H9 (cell line): Measurements from ENCODE around the gene KNSTRN. TPM values are rescaled to one million over a fixed set of nuclear protein-coding genes. Genes with fewer than 3 reads are reported as not detected.

ENCODE experiments used
- DNase-seq: peaks from one replicate; pipeline ENCODE4 v3.0.0-alpha.2; 2017
- H2AFZ ChIP-seq: one replicate; pipeline ENCODE4 v1.6.1; 2013; ENCODE audit warnings: mild to moderate bottlenecking, low read length, control low read depth, moderate library complexity
- H2AK5ac ChIP-seq: 2 replicates; pipeline ENCODE4 v1.6.1; 2013; ENCODE audit warnings: low read length, control low read depth, mixed read lengths; ENCODE audit not compliant: insufficient read length
- H2BK120ac ChIP-seq: one replicate; pipeline ENCODE4 v1.6.1; 2013; ENCODE audit warnings: low read depth, mild to moderate bottlenecking, low read length, control low read depth, inconsistent platforms; ENCODE audit not compliant: poor library complexity, severe bottlenecking
- H2BK12ac ChIP-seq: 2 replicates; pipeline ENCODE4 v1.6.1; 2013; ENCODE audit warnings: low read length, control low read depth, mixed read lengths, low read depth; ENCODE audit not compliant: insufficient read length
- H2BK15ac ChIP-seq: 2 replicates; pipeline ENCODE4 v1.6.1; 2013; ENCODE audit warnings: low read depth, low read length, control low read depth
- H2BK20ac ChIP-seq: one replicate; pipeline ENCODE4 v1.6.1; 2013; ENCODE audit warnings: low read depth, mild to moderate bottlenecking, low read length, control low read depth, inconsistent platforms; ENCODE audit not compliant: poor library complexity, severe bottlenecking
- H2BK5ac ChIP-seq: 2 replicates; pipeline ENCODE4 v1.6.1; 2013; ENCODE audit warnings: low read length, control low read depth, mixed read lengths; ENCODE audit not compliant: insufficient read length
- H3K14ac ChIP-seq: 2 replicates; pipeline ENCODE4 v1.6.1; 2013; ENCODE audit warnings: low read length, control low read depth; ENCODE audit not compliant: insufficient read depth
- H3K18ac ChIP-seq: 2 replicates; pipeline ENCODE4 v1.6.1; 2013; ENCODE audit warnings: low read depth, mild to moderate bottlenecking, mixed read lengths, low read length, control low read depth; ENCODE audit not compliant: insufficient read length
- H3K23ac ChIP-seq: 2 replicates; pipeline ENCODE4 v1.6.1; 2013; ENCODE audit warnings: low read length, control low read depth, mixed read lengths, low read depth; ENCODE audit not compliant: insufficient read length
- H3K23me2 ChIP-seq: 2 replicates; pipeline ENCODE4 v1.6.1; 2013; ENCODE audit warnings: low read depth, mild to moderate bottlenecking, mixed read lengths, low read length, control low read depth; ENCODE audit not compliant: insufficient read length, poor library complexity, severe bottlenecking
- H3K27ac ChIP-seq: 2 replicates; pipeline ENCODE4 v1.5.1; 2013; ENCODE audit warnings: low read length, control low read depth, mixed read lengths, low read depth; ENCODE audit not compliant: insufficient read length
- H3K27me3 ChIP-seq: 2 replicates; pipeline ENCODE4 v1.6.1; 2013; ENCODE audit warnings: low read length, control low read depth, inconsistent platforms; ENCODE audit not compliant: insufficient read depth
- H3K4ac ChIP-seq: 2 replicates; pipeline ENCODE4 v1.6.1; 2013; ENCODE audit warnings: low read depth, mild to moderate bottlenecking, control low read depth, inconsistent platforms, low read length, moderate library complexity
- H3K4me1 ChIP-seq: 2 replicates; pipeline ENCODE4 v1.6.1; 2013; ENCODE audit warnings: low read length, control low read depth, inconsistent platforms; ENCODE audit not compliant: insufficient read depth
- H3K4me2 ChIP-seq: 2 replicates; pipeline ENCODE4 v1.6.1; 2013; ENCODE audit warnings: low read length, control low read depth, mixed read lengths; ENCODE audit not compliant: insufficient read length, insufficient read depth
- H3K56ac ChIP-seq: 2 replicates; pipeline ENCODE4 v1.6.1; 2013; ENCODE audit warnings: low read depth, mild to moderate bottlenecking, mixed read lengths, low read length, control low read depth; ENCODE audit not compliant: insufficient read length
- H3K79me1 ChIP-seq: 2 replicates; pipeline ENCODE4 v1.6.1; 2013; ENCODE audit warnings: low read depth, mild to moderate bottlenecking, moderate library complexity, low read length, control low read depth, inconsistent platforms; ENCODE audit not compliant: insufficient read depth, poor library complexity, severe bottlenecking
- H3K79me2 ChIP-seq: 2 replicates; pipeline ENCODE4 v1.6.1; 2013; ENCODE audit warnings: low read length, control low read depth, inconsistent platforms; ENCODE audit not compliant: insufficient read depth
- H3K9ac ChIP-seq: 2 replicates; pipeline ENCODE4 v1.6.1; 2013; ENCODE audit warnings: low read length, control low read depth, mixed read lengths; ENCODE audit not compliant: insufficient read length; ENCODE audit errors: extremely low read depth
- H3K9me3 ChIP-seq: one replicate; pipeline ENCODE4 v1.6.1; 2013; ENCODE audit warnings: low read depth, low read length, inconsistent platforms; ENCODE audit not compliant: control insufficient read depth
- H3T11ph ChIP-seq: one replicate; pipeline ENCODE4 v1.6.1; 2013; ENCODE audit warnings: mild to moderate bottlenecking, low read length, control low read depth, inconsistent platforms
- H4K20me1 ChIP-seq: one replicate; pipeline ENCODE4 v1.6.1; 2013; ENCODE audit not compliant: control insufficient read depth, insufficient read length, insufficient read depth
- H4K5ac ChIP-seq: 2 replicates; pipeline ENCODE4 v1.6.1; 2013; ENCODE audit warnings: low read depth, mild to moderate bottlenecking, mixed read lengths, low read length, control low read depth; ENCODE audit not compliant: insufficient read length
- H4K8ac ChIP-seq: replicated peaks from 2 replicates; pipeline ENCODE4 v1.6.1; 2013; ENCODE audit warnings: low read length, control low read depth, mixed read lengths, low read depth; ENCODE audit not compliant: insufficient read length
- H4K91ac ChIP-seq: 2 replicates; pipeline ENCODE4 v1.6.1; 2013; ENCODE audit warnings: low read depth, mild to moderate bottlenecking, moderate library complexity, mixed read lengths, low read length, control low read depth; ENCODE audit not compliant: insufficient read length
- H3K27ac Mint-ChIP-seq, 3 experiments: 2 replicates in 2 of 3; 3 replicates in 1 of 3; pipeline ENCODE4 v1.8.0; 2020 to 2021; ENCODE audit warnings: mixed read lengths in 3 of 3, mild to moderate bottlenecking in 1 of 3, moderate library complexity in 1 of 3
- H3K27me3 Mint-ChIP-seq: 2 replicates; pipeline ENCODE4 v1.8.0; 2021; ENCODE audit warnings: low read depth, mild to moderate bottlenecking, moderate library complexity, mixed read lengths
- H3K36me3 Mint-ChIP-seq, 3 experiments: 2 replicates in 2 of 3; 3 replicates in 1 of 3; pipeline ENCODE4 v1.8.0; 2020 to 2021; ENCODE audit warnings: low read depth in 3 of 3, mixed read lengths in 3 of 3; ENCODE audit not compliant: insufficient read depth in 1 of 3
- H3K4me1 Mint-ChIP-seq, 2 experiments: 2 replicates each; pipeline ENCODE4 v1.8.0; 2020; ENCODE audit warnings: mixed read lengths in 2 of 2
- H3K4me3 Mint-ChIP-seq, 2 experiments: 2 replicates in 1 of 2; 3 replicates in 1 of 2; pipeline ENCODE4 v1.8.0; 2020 to 2021; ENCODE audit warnings: mild to moderate bottlenecking in 2 of 2, mixed read lengths in 2 of 2, moderate library complexity in 1 of 2
- H3K9me3 Mint-ChIP-seq, 2 experiments: 2 replicates in 1 of 2; 3 replicates in 1 of 2; pipeline ENCODE4 v1.8.0; 2020; ENCODE audit warnings: mild to moderate bottlenecking in 2 of 2, mixed read lengths in 2 of 2, moderate library complexity in 1 of 2
- CTCF ChIP-seq: fragments of 200-600 bp; sonication (generic); conservative IDR thresholded peaks from 3 replicates; pipeline ENCODE4 v1.8.0; 2021; ENCODE audit warnings: antibody characterized with exemption, mild to moderate bottlenecking
- WGBS: extraction: QIAGEN DNeasy Blood & Tissue Kit; methylation state at CpG from one replicate; pipeline ENCODE4 v1.1.7; 2013; ENCODE audit warnings: missing lambda C conversion rate, low lambda C conversion rate, mixed read lengths; ENCODE audit not compliant: insufficient read length; ENCODE audit errors: extremely low coverage; 5-methylcytosine and 5-hydroxymethylcytosine counted together
- total RNA-seq: library from RNA; stranded (reverse); gene quantifications from 2 replicates; pipeline ENCODE4 v1.2.1, GENCODE V29; 2021

Gene KNSTRN
- total RNA-seq, 1 experiment from 2014 or later, result 53.9 TPM

GRCh38 chr15:40346579-40347558, 35.7 kb upstream of the KNSTRN start:
- Histone ChIP-seq H2AFZ (no peak overlapping the region), H4K8ac (no peak overlapping the region), H3K56ac (no peak overlapping the region), H3T11ph (no peak overlapping the region), H3K18ac (no peak overlapping the region), H2AK5ac (no peak overlapping the region), H3K4me2 (no peak overlapping the region), H4K5ac (no peak overlapping the region), H3K23me2 (no peaks in the 10 kb centered on the region), H2BK120ac (no peak overlapping the region), H2BK5ac (no peak overlapping the region), H3K79me1 (no peaks in the 10 kb centered on the region), H3K27ac (no peak overlapping the region), H4K91ac (no peak overlapping the region), H3K4me1 (no peaks in the 10 kb centered on the region), H2BK12ac (no peak overlapping the region), H3K27me3 (no peaks in the 10 kb centered on the region), H3K23ac (no peak overlapping the region), H2BK15ac (no peak overlapping the region), H2BK20ac (no peak overlapping the region), H3K79me2 (no peaks in the 10 kb centered on the region), H3K14ac (no peak overlapping the region; the same call in 1 of the 2 replicates), H3K9me3 (no peaks in the 10 kb centered on the region), H3K9ac (no peak overlapping the region), H4K20me1 (no peaks in the 10 kb centered on the region), H3K4ac (no peak overlapping the region)
- no peak overlapping the region; a peak in 1 of 5 replicates for H3K4me3 Mint-ChIP-seq
- WGBS, result no CpG with 5 or more reads among the region's 15 CpGs
- no peak for TF ChIP-seq CTCF
- H3K36me3 Mint-ChIP-seq, result no peaks in the 10 kb centered on the region
- peaks cover 9 to 19% of the 10 kb centered on the region in 2 experiments for H3K4me1 Mint-ChIP-seq
- peaks cover 8% of the 10 kb centered on the region for H3K27me3 Mint-ChIP-seq
- peak overlapping the region in 2 of 3 experiments; percentile 2 to 89; a peak in 3 of 7 replicates for H3K27ac Mint-ChIP-seq
- H3K9me3 Mint-ChIP-seq, result no peaks in the 10 kb centered on the region
- no peak for DNase-seq
